HUES6 (cell line): ENCODE data around the gene TRAF3.
A peak's percentile ranks its signal among the peaks of the same experiment; 100 is the strongest.
"Not testable (repeated sequence)": the region's sequence is repeated elsewhere in the genome, so short reads cannot be mapped to it uniquely, and the experiment has no call there.

Experiments
- H3K27ac ChIP-seq: 2 replicates; pipeline ENCODE4 v1.7.0; 2013; ENCODE audit warnings: low read depth, mild to moderate bottlenecking, low read length, inconsistent platforms
- H3K27me3 ChIP-seq: 2 replicates; pipeline ENCODE4 v1.6.1; 2013; ENCODE audit warnings: low read length; ENCODE audit not compliant: control insufficient read depth, insufficient read depth
- H3K36me3 ChIP-seq: 2 replicates; pipeline ENCODE4 v1.6.1; 2013; ENCODE audit warnings: low read length; ENCODE audit not compliant: control insufficient read depth, insufficient read depth
- H3K4me1 ChIP-seq: 2 replicates; pipeline ENCODE4 v1.6.1; 2013; ENCODE audit warnings: low read length; ENCODE audit not compliant: control insufficient read depth, insufficient read depth
- H3K4me3 ChIP-seq: 2 replicates; pipeline ENCODE4 v1.5.1; 2013; ENCODE audit warnings: low read depth, low read length
- H3K9ac ChIP-seq: one replicate; pipeline ENCODE4 v1.6.1; 2013; ENCODE audit warnings: mild to moderate bottlenecking, low read length
- H3K9me3 ChIP-seq: 2 replicates; pipeline ENCODE4 v1.6.1; 2013; ENCODE audit warnings: low read depth, low read length; ENCODE audit not compliant: control insufficient read depth, insufficient read depth

TRAF3 gene

GRCh38 chr14:102922490-102923200 is 145.4 kb downstream of the TRAF3 start, which contains the start of gene AMN:
TSS of gene AMN (plus strand) at chr14:102922663. CDS start at chr14:102922689, 26 bp downstream.
- Histone ChIP-seq H3K27ac (no peak within 1 kb of the TSS), H3K4me1 (peaks cover 21% of the 10 kb centered on the region), H3K27me3 (peaks cover 76% of the 10 kb centered on the region), H3K36me3 (no peaks in the 10 kb centered on the region), H3K4me3 (peak within 1 kb of the TSS; percentile 65), H3K9me3 (no peaks in the 10 kb centered on the region), H3K9ac (no peak within 1 kb of the TSS)

- Histone ChIP-seq H3K9ac (no peak overlapping the region), H3K36me3 (no peaks in the 10 kb centered on the region), H3K27me3 (peaks cover 83% of the 10 kb centered on the region), H3K27ac (no peak overlapping the region), H3K9me3 (no peaks in the 10 kb centered on the region), H3K4me3 (peak overlapping the region; percentile 65), H3K4me1 (peaks cover 21% of the 10 kb centered on the region)
Measured at GRCh38 chr14:102923201-102923924, 146.1 kb downstream of the TRAF3 start.

- H3K9me3 ChIP-seq: no peaks in the 10 kb centered on the region
- H3K4me1 ChIP-seq: peaks cover 23% of the 10 kb centered on the region
- H3K27ac ChIP-seq: no peak overlapping the region
- no peak overlapping the region for H3K9ac ChIP-seq
- H3K27me3 ChIP-seq: peaks cover 89% of the 10 kb centered on the region
- peak overlapping the region; percentile 65 for H3K4me3 ChIP-seq
- H3K36me3 ChIP-seq: no peaks in the 10 kb centered on the region
Measured at GRCh38 chr14:102923925-102924486, 146.8 kb downstream of the TRAF3 start.

GRCh38 chr14:102924632-102925588 is 147.7 kb downstream of the TRAF3 start:
- Histone ChIP-seq H3K36me3 (no peaks in the 10 kb centered on the region), H3K4me1 (peaks cover 23% of the 10 kb centered on the region), H3K9ac (no peak overlapping the region), H3K4me3 (no peak overlapping the region), H3K27ac (no peak overlapping the region), H3K27me3 (peaks cover 98% of the 10 kb centered on the region), H3K9me3 (no peaks in the 10 kb centered on the region)

GRCh38 chr14:102925646-102926045 is 148.4 kb downstream of the TRAF3 start:
- Histone ChIP-seq H3K4me3 (no peak overlapping the region), H3K27ac (no peak overlapping the region), H3K9me3 (no peaks in the 10 kb centered on the region), H3K36me3 (no peaks in the 10 kb centered on the region), H3K4me1 (peaks cover 25% of the 10 kb centered on the region), H3K27me3 (peaks cover 99% of the 10 kb centered on the region), H3K9ac (no peak overlapping the region)

- no peaks in the 10 kb centered on the region for H3K9me3 ChIP-seq
- peaks cover 27% of the 10 kb centered on the region for H3K4me1 ChIP-seq
- no peak overlapping the region for H3K4me3 ChIP-seq
- H3K36me3 ChIP-seq: no peaks in the 10 kb centered on the region
- H3K9ac ChIP-seq: no peak overlapping the region
- H3K27me3 ChIP-seq: peaks cover 99% of the 10 kb centered on the region
- no peak overlapping the region for H3K27ac ChIP-seq
Measured at GRCh38 chr14:102926104-102926503, 148.9 kb downstream of the TRAF3 start.

- peaks cover 99% of the 10 kb centered on the region for H3K27me3 ChIP-seq
- not testable (repeated sequence) for H3K36me3 ChIP-seq, H3K4me3 ChIP-seq, H3K9me3 ChIP-seq, H3K27ac ChIP-seq, H3K9ac ChIP-seq
- peaks cover 27% of the 10 kb centered on the region for H3K4me1 ChIP-seq
Measured at GRCh38 chr14:102926840-102927239, 149.6 kb downstream of the TRAF3 start.

GRCh38 chr14:102927346-102927877 is 150.2 kb downstream of the TRAF3 start:
- Histone ChIP-seq H3K9me3 (no peaks in the 10 kb centered on the region), H3K9ac (peak overlapping the region; percentile 49), H3K36me3 (no peaks in the 10 kb centered on the region), H3K27me3 (peaks cover 96% of the 10 kb centered on the region), H3K27ac (no peak overlapping the region), H3K4me1 (peaks cover 27% of the 10 kb centered on the region), H3K4me3 (peak overlapping the region; percentile 92)

- H3K9ac ChIP-seq: peak overlapping the region; percentile 49
- peaks cover 2% of the 10 kb centered on the region for H3K36me3 ChIP-seq
- peak overlapping the region; percentile 92 for H3K4me3 ChIP-seq
- no peak overlapping the region for H3K27ac ChIP-seq
- peaks cover 27% of the 10 kb centered on the region for H3K4me1 ChIP-seq
- no peaks in the 10 kb centered on the region for H3K9me3 ChIP-seq
- H3K27me3 ChIP-seq: peaks cover 91% of the 10 kb centered on the region
Measured at GRCh38 chr14:102927878-102928411, 150.7 kb downstream of the TRAF3 start.
